Heart left ventricle (tissue), 11 donors: Measurements from ENCODE around the gene DEFB108B. TPM values are rescaled to one million over a fixed set of nuclear protein-coding genes. Genes with fewer than 3 reads are reported as not detected.

Experiments
- polyA plus RNA-seq, 2 donors: library from polyadenylated mRNA; stranded (reverse); fragments of 200-250 nt; gene quantifications; one replicate each; pipeline ENCODE4 v1.2.3, GENCODE V29; 2013
- total RNA-seq, 9 donors: library from RNA; depleted of rRNA in 2 of 9; stranded (reverse); fragments of >200 nt in 2 of 9; fragmentation: NEBNext Ultra II Directional in 3 of 9; extraction: Animal tissue kit (Norgen Biotek cat#: 25700) in 3 of 9; gene quantifications; one replicate each; pipeline versions ENCODE4 v1.1.0 to v1.2.4, GENCODE V29; 2016 to 2023
- donor health status: ischemic (EF 13 %, LVEDD 7.1; RV severe dilation, severe dysfunction).
- donor health status: healthy with polysubstance abuse.
- donor health status: DM: no; HTN: yes; CAD: no.
- donor health status: DM: no; HTN: no; CAD: no.
- donor health status: ischemic (EF 25% LVEDD 5.7; RV mildly dilated, moderate dysfunction).
- donor health status: healthy.
- donor health status: DM: yes; HTN: yes; CAD: no.
- donor health status: PGD.
- donor health status: nonischemic (EF 23%, LVEDD 6.1; RV moderate dilation, normal function).

DEFB108B gene
- total and polyA plus RNA-seq, 11 donors: not detected

Other genes with a start within 250 kb of the DEFB108B start
- gene DEFB131B, start 45.3 kb downstream of the DEFB108B start, total RNA-seq: not detected
- gene DEFB131B, start 45.3 kb downstream of the DEFB108B start, polyA plus RNA-seq: not detected
- gene XNDC1N, start 95.4 kb downstream of the DEFB108B start, total RNA-seq: 1 to 10 TPM in 7 of 9 donors, under 1 TPM in 1, not detected in 1; 0.95 to 5.3 (median 2.8) TPM
- gene XNDC1N, start 95.4 kb downstream of the DEFB108B start, polyA plus RNA-seq: 1 to 10 TPM; 1.2 to 2.9 TPM
- 10 to 100 TPM; 15.4 to 28.2 (median 22.0) TPM for gene RNF121, start 95.8 kb downstream of the DEFB108B start, total RNA-seq
- 10 to 100 TPM in 1 of 2 donors, 1 to 10 TPM in 1; 8.0 to 45.3 TPM for gene RNF121, start 95.8 kb downstream of the DEFB108B start, polyA plus RNA-seq
- 10 to 100 TPM in 2 of 9 donors, 1 to 10 TPM in 7; 1.1 to 86.5 (median 5.1) TPM for gene IL18BP, start 165.7 kb downstream of the DEFB108B start, total RNA-seq
- 1 to 10 TPM; 4.1 to 4.4 TPM for gene IL18BP, start 165.7 kb downstream of the DEFB108B start, polyA plus RNA-seq
- gene NUMA1, start 247.3 kb downstream of the DEFB108B start, total RNA-seq: 100 to 1,000 TPM in 5 of 9 donors, 10 to 100 TPM in 4; 62.7 to 193 (median 101) TPM
- 100 to 1,000 TPM in 1 of 2 donors, 10 to 100 TPM in 1; 83.9 to 142 TPM for gene NUMA1, start 247.3 kb downstream of the DEFB108B start, polyA plus RNA-seq
- 1 to 10 TPM; 2.0 to 8.3 (median 4.5) TPM for gene LRRC51, start 247.7 kb downstream of the DEFB108B start, total RNA-seq
- gene LRRC51, start 247.7 kb downstream of the DEFB108B start, polyA plus RNA-seq: 1 to 10 TPM; 3.0 to 9.3 TPM